Ishikawa (cell line): Measurements from ENCODE around the gene C6orf89.

Experiments used
- EGR1 ChIP-seq: IDR thresholded peaks from 2 replicates; pipeline ENCODE4 v1.6.1; 2012
- EP300 ChIP-seq: IDR thresholded peaks from 2 replicates; pipeline ENCODE4 v1.6.1; 2012; ENCODE audit warnings: borderline replicate concordance
- REST ChIP-seq: IDR thresholded peaks from 2 replicates; pipeline ENCODE4 v1.6.1; 2012; ENCODE audit warnings: low read depth, mild to moderate bottlenecking
- TCF12 ChIP-seq: IDR thresholded peaks from 2 replicates; pipeline ENCODE4 v1.6.1; 2012; ENCODE audit warnings: low read depth
- TEAD4 ChIP-seq: IDR thresholded peaks from 2 replicates; pipeline ENCODE4 v1.6.1; 2012
- YY1 ChIP-seq: IDR thresholded peaks from 2 replicates; pipeline ENCODE4 v1.6.1; 2012; ENCODE audit warnings: low read depth
- ZBTB7A ChIP-seq: IDR thresholded peaks from 2 replicates; pipeline ENCODE4 v1.6.1; 2012; ENCODE audit warnings: low read depth
- TF ChIP-seq, protein P1 (sequence below): IDR thresholded peaks from 2 replicates; pipeline ENCODE4 v1.6.1; 2012

- TF ChIP-seq TCF12, result no peak
- TF ChIP-seq ZBTB7A, result no peak
- no peak for TF ChIP-seq EGR1
- no peak for TF ChIP-seq TEAD4
- TF ChIP-seq YY1, result no peak
- TF ChIP-seq, protein P1, sequence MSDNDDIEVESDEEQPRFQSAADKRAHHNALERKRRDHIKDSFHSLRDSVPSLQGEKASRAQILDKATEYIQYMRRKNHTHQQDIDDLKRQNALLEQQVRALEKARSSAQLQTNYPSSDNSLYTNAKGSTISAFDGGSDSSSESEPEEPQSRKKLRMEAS, result no peak
- TF ChIP-seq REST, result no peak
- TF ChIP-seq EP300, result no peak
Observed at GRCh38 chr6:36928547-36928918, 42.8 kb downstream of the C6orf89 start.
